ENCODE results near the gene CHRNA7. TPM values are rescaled to one million over a fixed set of nuclear protein-coding genes. Genes with fewer than 3 reads are reported as not detected.

CHRNA7 gene
- total RNA-seq, 1 donor from 2014 or later, result 1.5 TPM

DNA sequence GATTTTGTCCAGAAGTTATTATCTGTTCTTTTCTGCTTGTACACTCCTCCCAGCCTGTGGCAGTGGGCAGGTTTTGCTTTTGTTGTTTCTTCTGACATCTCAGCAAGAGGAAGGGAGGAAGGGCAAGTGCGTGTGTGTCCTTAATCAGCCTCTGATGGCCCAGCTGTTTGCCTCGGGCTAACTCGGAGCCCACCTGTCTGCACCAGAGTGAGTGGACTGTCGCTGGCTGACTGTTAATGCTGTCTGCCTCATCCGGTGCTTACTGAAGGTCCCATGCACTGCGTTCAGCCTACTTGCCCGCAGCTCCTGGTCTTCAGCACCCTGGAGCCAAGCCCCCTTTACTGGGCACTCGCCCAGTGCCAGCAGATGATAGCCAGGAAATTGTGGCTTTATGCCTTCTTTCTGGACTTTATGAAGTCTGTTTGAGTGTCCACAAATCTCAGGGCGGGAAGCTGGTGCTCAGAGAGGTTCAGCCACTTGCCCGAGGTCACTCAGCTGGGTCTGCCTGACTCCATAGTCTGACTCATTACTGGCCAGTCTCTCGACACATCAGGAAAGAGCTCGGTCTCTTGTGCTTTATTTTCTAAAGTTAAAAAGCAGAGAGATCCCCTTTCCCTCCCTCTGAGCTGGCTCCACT is 89.5 kb downstream of the CHRNA7 start:
- Histone ChIP-seq H3K79me2 (ENCODE audit: insufficient read depth, low read length) (no peaks in the 10 kb centered on the region), H3K9ac (ENCODE audit: low read length) (no peak overlapping the region), H3K27ac (ENCODE audit: low read depth, low read length) (no peak overlapping the region), H3K36me3 (ENCODE audit: insufficient read depth, low read length) (no peaks in the 10 kb centered on the region), H3K4me1 (ENCODE audit: insufficient read depth, low read length) (no peaks in the 10 kb centered on the region), H4K20me1 (ENCODE audit: insufficient read depth, low read length) (no peaks in the 10 kb centered on the region), H3K27me3 (ENCODE audit: insufficient read depth, low read length) (no peaks in the 10 kb centered on the region), H3K9me3 (ENCODE audit: insufficient read depth, low read depth, low read length) (no peaks in the 10 kb centered on the region), H3K4me3 (ENCODE audit: insufficient read depth, low read depth, low read length) (no peak overlapping the region), H2AFZ (ENCODE audit: low read depth, low read length) (no peak overlapping the region), H3K4me2 (ENCODE audit: low read length) (no peak overlapping the region)
- Mint-ChIP-seq H3K27me3 (ENCODE audit: low read depth, unreplicated experiment) (peaks cover 14% of the 10 kb centered on the region), H3K4me3 (ENCODE audit: unreplicated experiment) (no peak overlapping the region), H3K9me3 (ENCODE audit: unreplicated experiment) (no peaks in the 10 kb centered on the region), H3K36me3 (ENCODE audit: low read depth, unreplicated experiment) (no peaks in the 10 kb centered on the region), H3K27ac (ENCODE audit: unreplicated experiment) (no peak overlapping the region), H3K4me1 (ENCODE audit: low read depth, unreplicated experiment) (no peaks in the 10 kb centered on the region)
- TF ChIP-seq, protein P1, sequence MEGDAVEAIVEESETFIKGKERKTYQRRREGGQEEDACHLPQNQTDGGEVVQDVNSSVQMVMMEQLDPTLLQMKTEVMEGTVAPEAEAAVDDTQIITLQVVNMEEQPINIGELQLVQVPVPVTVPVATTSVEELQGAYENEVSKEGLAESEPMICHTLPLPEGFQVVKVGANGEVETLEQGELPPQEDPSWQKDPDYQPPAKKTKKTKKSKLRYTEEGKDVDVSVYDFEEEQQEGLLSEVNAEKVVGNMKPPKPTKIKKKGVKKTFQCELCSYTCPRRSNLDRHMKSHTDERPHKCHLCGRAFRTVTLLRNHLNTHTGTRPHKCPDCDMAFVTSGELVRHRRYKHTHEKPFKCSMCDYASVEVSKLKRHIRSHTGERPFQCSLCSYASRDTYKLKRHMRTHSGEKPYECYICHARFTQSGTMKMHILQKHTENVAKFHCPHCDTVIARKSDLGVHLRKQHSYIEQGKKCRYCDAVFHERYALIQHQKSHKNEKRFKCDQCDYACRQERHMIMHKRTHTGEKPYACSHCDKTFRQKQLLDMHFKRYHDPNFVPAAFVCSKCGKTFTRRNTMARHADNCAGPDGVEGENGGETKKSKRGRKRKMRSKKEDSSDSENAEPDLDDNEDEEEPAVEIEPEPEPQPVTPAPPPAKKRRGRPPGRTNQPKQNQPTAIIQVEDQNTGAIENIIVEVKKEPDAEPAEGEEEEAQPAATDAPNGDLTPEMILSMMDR (IDR thresholded peaks at IDR 0.05; ENCODE audit: insufficient read depth, low read depth, low read length), result no peak
- no peak for TF ChIP-seq EZH2 (IDR thresholded peaks at IDR 0.05; ENCODE audit: insufficient read depth, low read length)
- no peak for DNase-seq (ENCODE audit: low read depth)
- no peak for FAIRE-seq

GRCh38 chr15:32120577-32121383 is 90.5 kb downstream of the CHRNA7 start:
- TF ChIP-seq, protein P1 (IDR thresholded peaks at IDR 0.05; ENCODE audit: insufficient read depth, low read depth, low read length), result no peak
- no peak for TF ChIP-seq EZH2 (IDR thresholded peaks at IDR 0.05; ENCODE audit: insufficient read depth, low read length)
- Histone ChIP-seq H3K4me1 (ENCODE audit: insufficient read depth, low read length) (no peaks in the 10 kb centered on the region), H3K36me3 (ENCODE audit: insufficient read depth, low read length) (no peaks in the 10 kb centered on the region), H2AFZ (ENCODE audit: low read depth, low read length) (no peak overlapping the region), H3K79me2 (ENCODE audit: insufficient read depth, low read length) (no peaks in the 10 kb centered on the region), H3K9ac (ENCODE audit: low read length) (no peak overlapping the region), H3K9me3 (ENCODE audit: insufficient read depth, low read depth, low read length) (no peaks in the 10 kb centered on the region), H3K4me2 (ENCODE audit: low read length) (no peak overlapping the region), H4K20me1 (ENCODE audit: insufficient read depth, low read length) (no peaks in the 10 kb centered on the region), H3K27me3 (ENCODE audit: insufficient read depth, low read length) (no peaks in the 10 kb centered on the region), H3K4me3 (ENCODE audit: insufficient read depth, low read depth, low read length) (no peak overlapping the region), H3K27ac (ENCODE audit: low read depth, low read length) (no peak overlapping the region)
- no peak for FAIRE-seq
- DNase-seq (ENCODE audit: low read depth), result no peak
- H3K9me3 Mint-ChIP-seq (ENCODE audit: unreplicated experiment), result no peaks in the 10 kb centered on the region
- no peak overlapping the region for H3K4me3 Mint-ChIP-seq (ENCODE audit: unreplicated experiment)
- H3K27ac Mint-ChIP-seq (ENCODE audit: unreplicated experiment), result no peak overlapping the region
- peaks cover 10% of the 10 kb centered on the region for H3K27me3 Mint-ChIP-seq (ENCODE audit: low read depth, unreplicated experiment)
- no peaks in the 10 kb centered on the region for H3K36me3 Mint-ChIP-seq (ENCODE audit: low read depth, unreplicated experiment)
- H3K4me1 Mint-ChIP-seq (ENCODE audit: low read depth, unreplicated experiment), result no peaks in the 10 kb centered on the region

GRCh38 chr15:32121384-32121695 is 91.0 kb downstream of the CHRNA7 start:
- Mint-ChIP-seq H3K36me3 (ENCODE audit: low read depth, unreplicated experiment) (no peaks in the 10 kb centered on the region), H3K4me3 (ENCODE audit: unreplicated experiment) (no peak overlapping the region), H3K27me3 (ENCODE audit: low read depth, unreplicated experiment) (peaks cover 10% of the 10 kb centered on the region), H3K27ac (ENCODE audit: unreplicated experiment) (no peak overlapping the region), H3K4me1 (ENCODE audit: low read depth, unreplicated experiment) (no peaks in the 10 kb centered on the region), H3K9me3 (ENCODE audit: unreplicated experiment) (no peaks in the 10 kb centered on the region)
- Histone ChIP-seq H3K4me3 (ENCODE audit: insufficient read depth, low read depth, low read length) (no peak overlapping the region), H3K79me2 (ENCODE audit: insufficient read depth, low read length) (no peaks in the 10 kb centered on the region), H3K27me3 (ENCODE audit: insufficient read depth, low read length) (no peaks in the 10 kb centered on the region), H2AFZ (ENCODE audit: low read depth, low read length) (no peak overlapping the region), H3K9ac (ENCODE audit: low read length) (no peak overlapping the region), H3K4me1 (ENCODE audit: insufficient read depth, low read length) (no peaks in the 10 kb centered on the region), H3K4me2 (ENCODE audit: low read length) (no peak overlapping the region), H3K27ac (ENCODE audit: low read depth, low read length) (no peak overlapping the region), H3K9me3 (ENCODE audit: insufficient read depth, low read depth, low read length) (no peaks in the 10 kb centered on the region), H4K20me1 (ENCODE audit: insufficient read depth, low read length) (no peaks in the 10 kb centered on the region), H3K36me3 (ENCODE audit: insufficient read depth, low read length) (no peaks in the 10 kb centered on the region)
- FAIRE-seq, result no peak
- TF ChIP-seq, protein P1 (IDR thresholded peaks at IDR 0.05; ENCODE audit: insufficient read depth, low read depth, low read length), result no peak
- no peak for TF ChIP-seq EZH2 (IDR thresholded peaks at IDR 0.05; ENCODE audit: insufficient read depth, low read length)
- DNase-seq (ENCODE audit: low read depth), result no peak
